ENCODE data around the gene ACP2. TPM values are rescaled to one million over a fixed set of nuclear protein-coding genes. Genes with fewer than 3 reads are reported as not detected.
A peak's percentile ranks its signal among the peaks of the same experiment; 100 is the strongest.

ACP2 gene
- total RNA-seq, 4 donors from 2014 or later = 22.9 to 28.0 (median 24.6) TPM

- no peak overlapping the region for H3K4me3 ChIP-seq
- 92% methylated on average over 22 of the region's 22 CpGs for WGBS
- H3K27me3 ChIP-seq = no peaks in the 10 kb centered on the region
- no peak overlapping the region for H3K27ac ChIP-seq
- peaks cover 39% of the 10 kb centered on the region for H3K4me1 ChIP-seq
- H3K9me3 ChIP-seq = no peaks in the 10 kb centered on the region
- H3K36me3 ChIP-seq = peaks cover 5% of the 10 kb centered on the region
- no peak for TF ChIP-seq POLR2AphosphoS5 (IDR thresholded peaks at IDR 0.05)
- no peak for TF ChIP-seq POLR2A (IDR thresholded peaks at IDR 0.05)
- TF ChIP-seq EP300 (IDR thresholded peaks at IDR 0.05) = no peak
- no peak for TF ChIP-seq CTCF (IDR thresholded peaks at IDR 0.05)
- no peak for DNase-seq (ENCODE audit: low spot score in 2 of 2)
These were observed 12.7 kb upstream of the ACP2 start for GRCh38 chr11:47261291-47261800.

GRCh38 chr11:47260366-47260765, 11.8 kb upstream of the ACP2 start:
- Histone ChIP-seq H3K36me3 (peaks cover 5% of the 10 kb centered on the region), H3K9me3 (no peaks in the 10 kb centered on the region), H3K27me3 (no peaks in the 10 kb centered on the region), H3K27ac (no peak overlapping the region), H3K4me3 (no peak overlapping the region), H3K4me1 (peaks cover 43% of the 10 kb centered on the region)
- TF ChIP-seq CTCF (IDR thresholded peaks at IDR 0.05) = no peak
- no peak for TF ChIP-seq EP300 (IDR thresholded peaks at IDR 0.05)
- no peak for DNase-seq (ENCODE audit: low spot score in 2 of 2)
- 91% methylated on average over 18 of the region's 19 CpGs for whole genome bisulfite sequencing

DNA sequence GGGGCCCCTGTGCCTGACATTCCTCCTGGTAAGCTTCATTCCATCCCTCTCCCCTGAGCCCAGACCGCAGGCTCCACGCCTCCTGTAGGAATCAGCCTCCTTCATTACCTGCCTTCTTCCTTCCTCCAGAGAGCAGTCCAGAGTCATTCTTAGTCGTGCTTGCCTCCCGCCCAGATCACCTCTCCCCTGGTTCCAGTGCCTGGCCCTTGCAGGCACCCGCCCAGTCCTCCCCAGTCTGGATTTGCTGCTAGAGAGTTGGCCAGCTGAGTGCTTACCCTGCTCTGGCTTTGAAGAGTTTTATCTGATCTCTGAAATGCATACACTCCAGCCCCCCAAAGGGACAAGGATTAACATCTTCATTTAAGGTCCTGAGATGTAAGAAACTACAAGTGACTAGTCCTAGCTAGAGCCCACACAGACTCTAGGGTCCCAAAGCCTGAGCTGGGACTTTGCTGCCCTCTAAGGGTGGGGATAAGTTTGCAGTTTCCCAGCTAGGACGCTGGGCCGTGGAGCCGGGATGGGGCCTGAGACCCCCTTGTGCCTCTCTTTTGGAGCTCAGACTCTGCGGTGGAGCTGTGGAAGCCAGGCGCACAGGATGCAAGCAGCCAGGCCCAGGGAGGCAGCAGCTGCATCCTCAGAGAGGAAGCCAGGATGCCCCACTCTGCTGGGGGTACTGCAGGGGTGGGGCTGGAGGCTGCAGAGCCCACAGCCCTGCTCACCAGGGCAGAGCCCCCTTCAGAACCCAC, 10.8 kb upstream of the ACP2 start:
- TF ChIP-seq POLR2A (IDR thresholded peaks at IDR 0.05) (no peak), CTCF (IDR thresholded peaks at IDR 0.05) (peak; percentile 16 to 43), POLR2AphosphoS5 (IDR thresholded peaks at IDR 0.05) (no peak), EP300 (IDR thresholded peaks at IDR 0.05) (no peak)
- 43% methylated on average over 10 of the region's 10 CpGs for WGBS
- Histone ChIP-seq H3K4me1 (peaks cover 48% of the 10 kb centered on the region), H3K27ac (no peak overlapping the region), H3K9me3 (no peaks in the 10 kb centered on the region), H3K4me3 (peak overlapping the region; percentile 2), H3K36me3 (peaks cover 5% of the 10 kb centered on the region), H3K27me3 (no peaks in the 10 kb centered on the region)
- no peak for DNase-seq (ENCODE audit: low spot score in 2 of 2)

- TF ChIP-seq POLR2AphosphoS5 (IDR thresholded peaks at IDR 0.05) (no peak), POLR2A (IDR thresholded peaks at IDR 0.05) (no peak), EP300 (IDR thresholded peaks at IDR 0.05) (no peak), CTCF (IDR thresholded peaks at IDR 0.05) (no peak)
These were observed 9.8 kb upstream of the ACP2 start for GRCh38 chr11:47258317-47258902.

More at GRCh38 chr11:47258317-47258902, 9.8 kb upstream of the ACP2 start:
- Histone ChIP-seq H3K4me3 (peak overlapping the region; percentile 41), H3K27ac (peak overlapping the region; percentile 76), H3K36me3 (peaks cover 5% of the 10 kb centered on the region), H3K27me3 (no peaks in the 10 kb centered on the region), H3K9me3 (no peaks in the 10 kb centered on the region), H3K4me1 (peaks cover 58% of the 10 kb centered on the region)
- 61% methylated on average over 11 of the region's 11 CpGs for WGBS
- no peak for DNase-seq (ENCODE audit: low spot score in 2 of 2)
